GM23338 (cell line): ENCODE data around the gene DHX58.

Source experiments
- EZH2 ChIP-seq: fragments of 200-600 bp; sonication (generic); IDR thresholded peaks from one replicate; pipeline ENCODE4 v1.8.0; 2017; ENCODE audit warnings: antibody characterized with exemption, mild to moderate bottlenecking, low read depth; ENCODE audit not compliant: unreplicated experiment
- EZH2phosphoT487 ChIP-seq: fragments of 200-600 bp; sonication (generic); IDR thresholded peaks from one replicate; pipeline ENCODE4 v1.8.1; 2018; ENCODE audit warnings: antibody characterized with exemption; ENCODE audit not compliant: unreplicated experiment
- TF ChIP-seq, protein P1 (sequence below), 2 experiments: fragments of 200-600 bp in 1 of 2; sonication (generic) in 1 of 2; conservative IDR thresholded peaks; 2 replicates each; pipeline versions ENCODE4 v1.5.1 to v1.6.1; 2016 to 2017; ENCODE audit warnings: antibody characterized with exemption in 2 of 2, low read depth in 2 of 2, mild to moderate bottlenecking in 2 of 2, moderate library complexity in 1 of 2

DNA sequence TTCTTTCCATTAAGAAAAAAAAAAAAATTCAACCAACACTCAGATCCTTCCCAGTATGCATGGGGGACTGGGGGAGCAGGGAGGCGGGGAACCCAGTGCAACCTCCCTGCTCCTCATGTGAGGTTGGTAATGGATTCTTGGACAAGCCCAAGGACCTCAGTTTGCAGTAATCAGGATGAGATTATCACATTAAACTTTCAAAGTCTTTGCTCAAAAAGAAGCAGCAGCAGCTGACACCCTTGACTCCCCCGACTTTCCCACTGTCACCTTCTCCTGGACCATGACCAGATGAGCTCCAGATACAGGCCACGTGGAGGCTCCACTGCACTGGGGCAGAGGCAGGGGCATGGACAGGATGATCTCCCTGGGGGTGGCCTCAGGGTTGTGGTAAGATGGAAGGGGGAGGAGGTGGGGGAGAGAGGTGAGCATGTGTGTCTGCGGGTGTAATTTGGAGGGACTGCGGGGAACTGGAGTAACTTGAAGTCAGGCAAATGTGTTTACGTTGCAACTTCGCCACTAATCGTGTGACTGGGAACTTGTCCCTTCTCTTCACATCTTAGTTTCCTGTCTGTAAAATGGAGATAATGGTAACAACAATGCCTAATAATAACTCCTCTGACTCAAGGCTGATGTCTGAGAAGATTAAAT is 34.0 kb downstream of the DHX58 start:
- TF ChIP-seq, protein P1, sequence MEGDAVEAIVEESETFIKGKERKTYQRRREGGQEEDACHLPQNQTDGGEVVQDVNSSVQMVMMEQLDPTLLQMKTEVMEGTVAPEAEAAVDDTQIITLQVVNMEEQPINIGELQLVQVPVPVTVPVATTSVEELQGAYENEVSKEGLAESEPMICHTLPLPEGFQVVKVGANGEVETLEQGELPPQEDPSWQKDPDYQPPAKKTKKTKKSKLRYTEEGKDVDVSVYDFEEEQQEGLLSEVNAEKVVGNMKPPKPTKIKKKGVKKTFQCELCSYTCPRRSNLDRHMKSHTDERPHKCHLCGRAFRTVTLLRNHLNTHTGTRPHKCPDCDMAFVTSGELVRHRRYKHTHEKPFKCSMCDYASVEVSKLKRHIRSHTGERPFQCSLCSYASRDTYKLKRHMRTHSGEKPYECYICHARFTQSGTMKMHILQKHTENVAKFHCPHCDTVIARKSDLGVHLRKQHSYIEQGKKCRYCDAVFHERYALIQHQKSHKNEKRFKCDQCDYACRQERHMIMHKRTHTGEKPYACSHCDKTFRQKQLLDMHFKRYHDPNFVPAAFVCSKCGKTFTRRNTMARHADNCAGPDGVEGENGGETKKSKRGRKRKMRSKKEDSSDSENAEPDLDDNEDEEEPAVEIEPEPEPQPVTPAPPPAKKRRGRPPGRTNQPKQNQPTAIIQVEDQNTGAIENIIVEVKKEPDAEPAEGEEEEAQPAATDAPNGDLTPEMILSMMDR (conservative IDR thresholded peaks at IDR 0.05; ENCODE audit: low read depth in 2 of 2) = no peak
- no peak for TF ChIP-seq EZH2phosphoT487
- TF ChIP-seq EZH2 = no peak
